ENCODE data around the gene KNG1.
"Not testable (repeated sequence)": the region's sequence is repeated elsewhere in the genome, so short reads cannot be mapped to it uniquely, and the experiment has no call there.

Gene KNG1

DNA sequence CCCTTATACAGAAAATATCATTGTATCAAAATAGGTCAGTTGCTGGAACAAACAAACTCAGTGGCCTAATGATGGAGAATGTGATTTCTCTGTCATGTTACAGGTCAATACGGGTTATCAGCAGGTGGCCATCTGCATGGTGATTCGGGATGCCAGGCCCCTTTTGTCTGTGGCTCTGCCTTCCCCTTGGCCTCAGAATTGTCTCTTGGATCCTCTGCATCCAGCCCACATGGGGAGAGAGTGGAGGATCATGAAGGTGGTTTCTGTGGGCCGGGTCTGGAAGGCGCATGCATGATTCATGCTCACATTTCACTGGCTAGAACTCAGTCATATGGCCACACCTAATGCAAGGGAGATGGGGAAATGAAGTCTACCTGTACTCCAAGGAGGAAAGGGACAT is 6.5 kb upstream of the KNG1 start:
- not testable (repeated sequence) for DNase-seq (ENCODE audit: low read depth)

DNA sequence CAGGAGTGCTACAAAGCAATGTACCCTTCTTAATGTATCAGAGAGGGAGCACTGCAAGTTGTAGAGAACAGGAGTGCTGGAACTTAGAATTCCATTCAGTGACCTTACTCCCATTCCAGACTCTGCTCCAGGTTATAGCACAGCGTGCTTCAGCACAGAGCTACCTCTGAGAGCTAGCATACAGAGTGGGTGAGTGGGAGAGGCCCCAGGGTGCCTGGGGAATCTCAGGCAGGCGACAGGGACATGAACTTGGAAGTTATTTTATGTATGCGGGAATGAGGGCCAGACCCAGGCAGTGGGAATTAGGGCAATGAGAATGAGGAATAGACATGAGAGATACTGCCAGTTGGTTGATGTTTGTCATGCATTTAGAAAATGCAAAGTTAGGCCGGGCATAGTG is 3.7 kb upstream of the KNG1 start:
- DNase-seq (ENCODE audit: low read depth) = no peak

DNA sequence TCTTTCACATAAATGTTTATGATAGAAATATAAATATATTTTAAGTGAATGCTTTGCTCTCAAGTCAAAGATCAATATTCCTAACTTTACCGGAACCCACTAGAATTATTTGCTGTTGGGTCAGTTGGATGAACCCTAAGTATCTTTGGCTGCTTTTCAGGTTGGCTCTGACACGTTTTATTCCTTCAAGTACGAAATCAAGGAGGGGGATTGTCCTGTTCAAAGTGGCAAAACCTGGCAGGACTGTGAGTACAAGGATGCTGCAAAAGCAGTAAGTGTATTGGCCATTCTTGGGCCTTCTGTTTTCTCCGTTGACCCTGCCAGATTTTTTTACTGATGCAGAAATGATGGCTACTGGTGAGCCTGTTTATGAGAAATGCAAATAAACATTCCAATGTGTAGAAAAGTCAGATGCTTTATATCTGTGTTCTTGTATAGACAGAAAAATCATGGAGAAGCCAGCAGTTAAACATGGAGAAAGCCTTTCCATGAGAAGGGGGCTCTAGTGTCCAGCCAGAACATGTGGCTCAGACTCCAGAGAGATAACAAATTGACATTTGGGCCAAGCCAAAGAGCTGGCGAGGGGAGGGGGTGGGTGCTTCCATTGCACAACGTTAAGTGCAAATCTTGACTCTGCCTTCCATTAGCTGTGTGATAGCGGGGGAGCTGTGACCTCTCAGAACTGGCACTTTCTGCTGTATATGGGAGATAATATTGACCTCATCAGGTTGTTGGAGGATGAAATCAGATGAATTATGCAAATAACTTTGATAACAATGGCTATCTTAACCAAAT is 3.0 kb downstream of the KNG1 start:
- DNase-seq (ENCODE audit: low read depth) = no peak

DNA sequence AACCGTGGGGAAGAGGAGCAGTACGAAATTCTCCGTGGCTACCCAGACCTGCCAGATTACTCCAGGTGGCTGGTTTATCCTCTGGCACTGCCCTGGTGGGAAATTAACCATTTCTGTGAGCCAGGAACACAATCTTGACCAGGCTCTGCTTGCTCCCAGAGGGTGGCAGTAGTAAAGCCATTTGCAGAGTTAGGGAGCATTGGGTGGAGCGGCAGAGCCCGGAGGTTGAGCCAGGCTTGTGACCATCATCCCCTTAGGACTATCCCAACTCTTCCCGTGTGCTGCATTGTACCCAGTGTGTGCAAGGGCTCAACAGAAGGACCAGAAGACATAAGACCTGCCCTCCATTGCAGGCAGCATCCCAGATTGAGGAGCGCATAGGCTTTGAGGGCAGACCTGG is 5.3 kb downstream of the KNG1 start:
- DNase-seq (ENCODE audit: low read depth) = no peak

DNA sequence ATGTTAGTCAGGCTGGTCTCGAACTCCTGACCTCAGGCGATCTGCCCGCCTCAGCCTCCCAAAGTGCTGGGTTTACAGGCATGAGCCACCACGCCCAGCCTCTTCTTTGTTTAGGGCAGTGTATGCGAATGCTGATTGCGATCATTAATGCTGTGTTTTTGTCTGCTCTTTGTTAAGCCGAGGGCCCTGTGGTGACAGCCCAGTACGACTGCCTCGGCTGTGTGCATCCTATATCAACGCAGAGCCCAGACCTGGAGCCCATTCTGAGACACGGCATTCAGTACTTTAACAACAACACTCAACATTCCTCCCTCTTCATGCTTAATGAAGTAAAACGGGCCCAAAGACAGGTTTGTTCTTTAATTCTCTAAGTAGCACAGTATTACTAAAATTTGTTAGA is 7.8 kb downstream of the KNG1 start:
- DNase-seq (ENCODE audit: low read depth) = no peak

DNA sequence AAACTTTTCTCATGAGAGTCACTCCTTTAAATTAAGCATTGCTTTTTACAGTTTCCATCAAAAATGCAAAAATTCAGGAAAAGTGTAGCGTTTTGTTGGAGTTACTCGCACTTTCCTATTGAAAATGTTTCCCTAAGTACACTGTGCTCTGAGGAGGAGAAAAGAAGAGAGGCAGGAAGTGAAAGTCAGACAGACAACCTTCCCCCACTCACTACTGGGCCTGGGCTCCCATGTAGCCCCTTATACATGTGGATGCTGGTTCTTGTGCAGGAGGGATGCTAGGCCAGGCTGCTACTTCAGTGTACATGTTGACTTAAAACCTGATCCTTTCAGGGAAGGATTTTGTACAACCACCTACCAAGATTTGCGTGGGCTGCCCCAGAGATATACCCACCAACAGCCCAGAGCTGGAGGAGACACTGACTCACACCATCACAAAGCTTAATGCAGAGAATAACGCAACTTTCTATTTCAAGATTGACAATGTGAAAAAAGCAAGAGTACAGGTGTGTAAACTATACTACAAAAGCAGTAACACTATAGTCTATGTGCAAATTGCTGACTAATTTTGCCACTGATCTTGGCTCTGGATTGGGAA is 15.1 kb downstream of the KNG1 start:
- DNase-seq (ENCODE audit: low read depth) = no peak

DNA sequence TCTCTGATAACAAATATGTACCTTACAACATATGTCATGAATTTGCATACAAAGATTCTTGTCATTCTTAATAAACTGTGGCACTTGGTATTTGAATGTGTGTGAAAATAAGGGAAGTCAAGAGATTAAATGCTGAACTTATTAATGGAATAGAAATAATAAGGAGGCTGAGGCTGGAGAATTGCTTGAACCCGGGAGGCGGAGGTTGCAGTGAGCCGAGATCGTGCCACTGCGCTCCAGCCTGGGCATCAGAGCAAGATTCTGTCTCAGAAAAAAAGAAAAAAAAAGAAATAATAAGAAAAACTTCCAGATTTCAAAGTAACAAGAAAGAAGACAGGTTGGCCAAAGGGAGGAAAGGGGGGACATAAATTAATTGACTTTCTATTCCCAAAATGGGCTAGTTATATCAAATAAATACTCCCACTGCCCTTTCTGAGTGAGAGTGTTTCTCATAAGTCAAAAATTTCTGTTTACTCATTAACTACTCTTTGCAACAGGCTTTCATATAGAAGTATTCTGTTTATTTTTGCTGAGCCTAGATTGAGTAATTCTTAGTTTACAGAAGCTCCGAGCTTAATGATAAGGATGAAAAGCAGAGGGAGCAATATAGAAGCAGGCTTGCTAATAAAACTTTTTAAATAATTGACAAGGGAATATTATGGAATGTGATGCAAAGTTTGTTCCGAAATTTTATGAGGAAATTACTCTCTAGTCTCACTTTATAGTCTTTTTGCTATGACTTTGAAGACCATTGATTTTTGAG is 25.6 kb downstream of the KNG1 start:
- no peak for DNase-seq (ENCODE audit: low read depth)

DNA sequence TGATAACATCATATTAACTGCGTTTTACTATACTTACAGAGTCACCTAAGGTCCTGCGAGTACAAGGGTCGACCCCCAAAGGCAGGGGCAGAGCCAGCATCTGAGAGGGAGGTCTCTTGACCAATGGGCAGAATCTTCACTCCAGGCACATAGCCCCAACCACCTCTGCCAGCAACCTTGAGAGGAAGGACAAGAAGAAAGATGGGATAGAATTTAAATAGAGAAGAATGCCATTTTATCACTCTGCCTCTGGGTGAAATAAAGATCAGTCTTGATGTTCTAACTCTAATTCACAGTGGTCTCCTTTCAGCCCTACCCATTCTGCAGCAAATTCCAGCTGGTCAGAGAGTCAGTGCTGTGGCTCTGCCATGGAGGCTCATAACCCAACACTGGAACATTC is 26.5 kb downstream of the KNG1 start:
- no peak for DNase-seq (ENCODE audit: low read depth)

DNA sequence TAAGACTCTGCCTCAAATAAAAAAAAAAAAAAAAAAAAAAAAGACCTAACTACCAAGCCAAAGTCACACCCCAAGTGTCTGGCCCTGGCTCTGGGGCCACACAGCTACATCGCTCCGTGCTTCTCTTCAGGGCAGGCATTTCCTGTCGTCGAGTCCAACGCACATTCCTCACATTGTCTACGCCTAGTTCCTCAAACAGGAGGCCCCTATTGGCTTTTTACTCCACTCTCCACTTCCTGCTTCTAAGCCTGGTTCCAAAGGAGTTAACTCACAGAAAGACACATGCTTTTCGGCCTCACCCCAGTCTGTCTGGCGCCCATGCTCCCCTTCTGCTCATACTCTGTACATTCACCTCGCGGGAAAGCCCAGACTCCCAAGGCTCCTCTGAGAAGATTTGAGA is 28.8 kb downstream of the KNG1 start:
- DNase-seq (ENCODE audit: low read depth) = no peak

DNA sequence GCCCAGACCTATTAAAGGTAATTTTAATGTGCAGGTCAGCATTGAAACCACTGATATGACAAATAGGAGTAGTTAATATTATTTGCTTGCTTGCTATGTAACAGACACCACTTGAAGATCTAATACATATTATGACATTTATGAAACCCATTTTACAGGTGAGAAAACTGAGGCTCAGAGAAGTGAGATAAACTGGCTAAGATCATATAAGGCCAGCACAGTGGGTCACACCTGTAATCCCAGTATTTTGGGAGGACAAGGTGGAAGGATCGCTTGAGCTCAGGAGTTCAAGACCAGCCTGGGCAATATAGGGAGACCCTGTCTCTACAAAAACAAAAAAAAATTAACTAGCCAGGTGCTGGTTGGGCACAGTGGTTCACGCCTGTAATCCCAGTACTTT is 33.2 kb downstream of the KNG1 start:
- no peak for DNase-seq (ENCODE audit: low read depth)

DNA sequence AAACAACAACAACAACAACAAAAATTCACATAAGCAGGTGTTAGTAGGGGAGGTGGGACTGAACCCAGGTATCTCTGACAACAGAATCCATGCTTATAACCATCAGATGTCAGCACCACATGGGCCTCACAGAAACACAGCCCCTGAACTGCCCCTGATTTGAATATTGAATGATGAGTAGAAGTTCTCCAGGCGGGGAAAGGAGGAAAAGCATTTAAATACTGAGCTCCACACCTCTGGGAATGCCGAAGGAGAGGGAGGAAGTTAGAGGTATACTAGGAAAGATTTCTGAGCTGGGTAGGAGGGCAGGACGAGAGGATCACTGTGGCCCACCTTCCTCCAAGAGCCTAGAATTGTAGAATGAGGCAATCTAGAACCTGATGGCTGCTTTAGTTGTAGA is 34.3 kb downstream of the KNG1 start:
- no peak for DNase-seq (ENCODE audit: low read depth)

DNA sequence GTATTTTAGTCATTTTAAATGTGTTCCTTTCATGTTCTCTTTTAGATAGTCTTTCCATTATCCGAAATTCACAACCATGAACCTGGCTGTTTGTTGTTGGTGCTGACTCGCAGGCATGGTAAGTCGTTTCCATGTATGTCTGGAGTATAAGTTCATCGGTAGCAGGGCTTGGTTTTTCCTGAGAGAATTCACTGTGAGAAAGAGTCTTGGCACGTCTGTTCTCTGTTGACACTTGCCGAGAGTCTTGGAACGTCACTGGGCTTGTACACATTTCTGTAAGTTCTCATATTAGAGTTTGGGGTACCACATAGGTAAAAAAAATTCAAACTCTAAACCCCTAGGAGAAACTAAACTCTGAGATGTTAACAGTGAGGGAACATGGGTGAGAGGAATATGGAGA is 36.8 kb downstream of the KNG1 start:
- no peak for DNase-seq (ENCODE audit: low read depth)

DNA sequence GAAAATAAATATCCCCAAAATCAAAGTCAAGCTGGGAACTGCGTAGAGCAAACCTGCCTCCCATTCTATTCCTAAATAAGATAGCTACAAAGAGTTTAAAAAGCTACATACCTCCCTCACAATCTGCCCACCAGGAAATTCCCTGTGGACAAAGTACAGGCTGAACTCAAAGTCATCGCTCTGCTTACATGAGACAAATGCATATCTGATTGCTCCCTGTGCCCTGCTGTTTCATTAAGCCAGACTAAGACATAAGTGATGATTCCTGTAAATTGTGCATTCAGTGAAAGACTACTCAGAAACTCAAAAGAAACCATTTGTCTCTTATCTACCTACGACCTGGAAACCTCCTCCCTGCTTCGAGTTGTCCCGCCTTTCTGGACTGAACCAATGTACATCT is 37.7 kb downstream of the KNG1 start:
- no peak for DNase-seq (ENCODE audit: low read depth)

DNA sequence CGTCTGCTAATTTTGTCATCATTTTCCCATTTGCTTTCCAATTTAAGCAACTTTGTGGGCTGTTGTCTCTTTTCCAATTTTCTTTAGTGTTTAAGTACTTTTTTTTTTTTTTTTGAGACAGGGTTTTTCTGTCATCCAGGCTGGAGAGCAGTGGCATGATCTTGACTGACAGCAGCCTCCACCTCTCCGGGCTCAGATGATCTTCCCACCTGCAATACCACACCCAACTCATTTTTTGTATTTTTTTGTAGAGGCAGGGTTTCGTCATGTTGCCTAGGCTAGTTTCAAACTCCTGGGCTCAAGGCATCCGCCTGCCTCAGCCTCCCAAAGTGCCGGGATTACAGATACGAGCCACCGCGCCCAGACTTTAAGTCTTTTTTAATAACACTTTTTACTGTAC is 40.1 kb downstream of the KNG1 start:
- no peak for DNase-seq (ENCODE audit: low read depth)

DNA sequence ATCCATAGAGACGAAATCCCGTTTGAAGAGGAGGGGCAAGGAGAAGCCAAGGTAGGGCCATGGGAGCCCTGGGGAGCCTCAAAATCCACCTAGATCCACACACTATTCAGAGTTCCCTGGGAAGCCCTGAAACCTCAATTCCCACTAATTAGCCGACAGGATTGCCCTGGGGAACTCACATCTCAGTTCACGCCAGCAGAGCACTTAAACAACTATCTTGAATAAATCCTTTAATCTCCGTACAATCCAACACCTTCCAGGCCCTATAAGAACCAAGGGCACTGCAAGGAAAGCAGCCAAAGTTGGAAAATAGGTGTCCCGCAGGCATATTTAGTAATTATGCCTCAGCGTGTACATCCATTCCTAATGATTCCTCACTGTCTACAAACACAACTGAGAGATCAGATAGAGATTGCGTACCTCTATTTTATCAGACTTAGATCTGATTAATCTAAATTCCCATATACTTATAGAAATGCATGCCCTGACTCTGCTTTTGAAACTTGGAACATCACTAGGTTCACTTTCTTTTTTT is 40.6 kb downstream of the KNG1 start:
- no peak for DNase-seq (ENCODE audit: low read depth)

DNA sequence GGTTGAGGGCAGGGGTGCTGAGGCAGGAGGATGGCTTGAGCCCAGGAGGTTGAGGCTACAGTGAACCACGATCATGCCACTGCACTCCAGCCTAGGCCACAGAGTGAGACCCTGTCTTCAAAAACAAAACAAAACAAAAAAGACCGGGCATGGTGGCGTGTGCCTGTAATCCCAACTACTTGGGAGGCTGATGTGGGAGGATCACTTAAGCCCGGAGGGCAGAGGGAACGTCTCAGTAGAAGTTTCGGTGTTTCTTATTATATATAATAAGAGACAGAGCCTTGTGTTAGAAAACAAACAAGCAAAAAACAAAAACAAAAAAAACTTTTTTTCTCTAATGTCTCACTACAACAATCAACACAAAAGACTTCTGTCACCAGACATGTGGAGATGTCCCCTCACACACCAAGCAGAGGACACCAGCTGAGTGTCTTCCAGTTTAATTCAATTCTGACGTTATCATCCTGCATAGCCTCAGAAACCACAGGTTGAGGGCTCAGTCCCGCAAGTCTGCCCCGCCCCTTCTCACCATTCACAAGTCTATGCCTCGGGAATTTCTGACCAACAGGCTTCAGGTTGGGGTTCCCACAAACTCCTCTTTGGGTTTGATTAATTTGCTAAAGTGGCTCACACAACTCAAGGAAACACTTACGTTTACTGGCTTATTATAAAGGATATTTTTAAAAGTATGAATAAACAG is 42.2 kb downstream of the KNG1 start:
- no peak for DNase-seq (ENCODE audit: low read depth)

DNA sequence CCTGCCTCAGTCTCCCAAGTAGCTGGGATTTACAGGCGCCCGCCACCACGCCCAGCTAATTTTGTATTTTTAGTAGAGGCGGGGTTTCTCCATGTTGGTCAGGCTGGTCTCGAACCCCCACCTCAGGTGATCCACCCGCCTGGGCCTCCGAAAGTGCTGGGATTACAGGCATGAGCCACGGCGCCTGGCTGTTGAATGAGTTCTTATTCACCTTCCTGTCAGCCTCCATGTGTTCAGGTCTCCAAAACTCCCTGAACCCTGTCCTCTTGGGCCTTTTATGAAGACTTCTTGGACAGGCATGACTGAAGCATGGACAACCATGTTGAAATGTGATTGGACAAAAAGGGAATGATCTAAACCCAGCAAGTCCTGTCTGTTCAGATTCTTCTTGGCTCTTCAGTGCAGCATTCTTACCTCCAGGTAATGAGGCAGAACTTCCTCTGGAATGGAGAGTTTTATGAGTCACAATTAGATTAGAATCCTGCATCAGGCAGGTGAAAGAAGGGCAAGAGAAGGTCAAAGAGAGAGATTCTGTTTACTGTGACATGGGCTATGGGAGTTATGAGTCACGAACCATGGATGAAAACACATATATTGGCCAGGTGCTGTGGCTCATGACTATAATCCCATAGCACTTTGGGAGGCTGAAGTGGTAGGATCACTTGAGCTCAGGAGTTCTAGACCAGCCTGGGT is 43.1 kb downstream of the KNG1 start:
- DNase-seq (ENCODE audit: low read depth) = no peak

DNA sequence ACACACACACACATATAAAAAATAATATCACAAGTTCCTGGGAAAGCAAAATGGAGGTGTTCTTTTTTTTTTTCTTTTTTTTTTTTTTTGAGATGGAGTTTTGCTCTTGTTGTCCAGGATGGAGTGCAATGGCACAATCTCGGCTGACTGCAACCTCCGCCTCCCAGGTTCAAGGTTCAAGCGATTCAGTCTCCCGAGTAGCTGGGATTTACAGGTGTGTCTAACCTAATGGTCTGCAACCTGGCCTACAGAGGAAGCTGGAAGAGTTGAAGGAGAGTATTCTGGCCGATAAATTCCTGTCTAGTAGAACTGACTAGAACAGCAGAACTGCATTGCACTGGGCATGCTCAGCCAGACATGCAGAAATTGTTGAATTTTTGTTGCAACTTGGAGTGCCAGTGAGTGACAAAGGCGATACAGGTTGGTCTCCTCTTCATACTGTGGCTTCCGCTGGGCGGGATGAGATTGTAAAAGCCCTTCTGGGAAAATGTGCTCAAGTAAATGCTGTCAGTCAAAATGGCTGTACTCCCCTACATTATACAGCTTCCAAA is 43.8 kb downstream of the KNG1 start:
- no peak for DNase-seq (ENCODE audit: low read depth)

DNA sequence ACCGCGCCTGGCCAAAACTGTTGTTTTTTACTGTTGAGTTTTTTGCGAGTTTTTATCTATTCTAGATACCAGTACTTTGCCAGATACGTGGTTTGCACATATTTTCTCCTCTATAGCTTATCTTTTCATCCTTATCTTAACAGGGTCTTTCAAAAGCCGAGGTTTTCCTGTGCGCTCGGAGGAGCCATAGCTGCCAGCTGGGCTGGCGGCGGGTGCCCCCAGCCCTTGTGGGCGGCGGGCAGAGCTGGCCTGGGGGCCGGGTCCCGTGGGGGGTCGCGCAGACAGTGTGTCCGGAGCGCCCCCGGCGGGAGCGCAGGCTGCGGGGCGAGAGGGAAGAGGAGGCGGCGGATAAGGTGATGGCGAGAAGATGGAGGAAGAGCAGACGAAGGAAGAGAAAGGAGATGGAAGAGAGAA is 55.1 kb downstream of the KNG1 start:
- no peak for DNase-seq (ENCODE audit: low read depth)

DNA sequence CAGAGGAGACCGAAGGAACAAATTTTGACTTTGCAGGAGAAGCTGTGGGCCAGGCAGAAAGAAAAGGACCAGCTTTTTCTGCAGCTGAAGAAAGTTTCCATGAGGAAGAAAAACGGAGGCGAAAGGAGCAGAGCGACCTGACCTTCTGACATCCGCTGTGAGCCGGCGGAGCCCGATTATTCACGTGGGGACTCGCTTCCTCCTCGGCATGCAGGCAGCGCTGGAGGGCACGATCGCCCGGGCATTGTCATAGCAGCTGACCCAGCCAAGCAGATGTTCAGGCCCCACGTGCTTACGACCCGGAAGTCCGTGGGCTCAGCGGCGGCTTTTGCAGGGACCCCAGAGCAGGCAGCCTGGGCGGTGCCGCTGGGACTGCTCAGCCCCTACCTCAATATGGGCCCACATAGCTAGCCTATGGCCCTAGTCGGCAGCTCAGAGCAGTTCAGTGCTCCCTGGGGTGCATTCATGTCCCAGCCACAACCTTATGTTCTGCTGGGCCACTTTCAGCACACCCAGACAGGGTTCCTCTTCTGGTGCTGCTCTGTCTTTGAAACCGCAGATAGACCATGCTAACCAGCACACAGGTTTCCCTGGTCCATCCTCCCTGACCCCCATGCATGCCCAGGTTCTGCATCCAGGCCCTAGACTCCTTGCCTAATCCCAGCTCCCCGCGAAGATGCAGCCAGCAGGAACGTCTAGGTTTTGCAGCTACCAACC is 55.7 kb downstream of the KNG1 start:
- peak; percentile 44 for DNase-seq (ENCODE audit: low read depth)

DNA sequence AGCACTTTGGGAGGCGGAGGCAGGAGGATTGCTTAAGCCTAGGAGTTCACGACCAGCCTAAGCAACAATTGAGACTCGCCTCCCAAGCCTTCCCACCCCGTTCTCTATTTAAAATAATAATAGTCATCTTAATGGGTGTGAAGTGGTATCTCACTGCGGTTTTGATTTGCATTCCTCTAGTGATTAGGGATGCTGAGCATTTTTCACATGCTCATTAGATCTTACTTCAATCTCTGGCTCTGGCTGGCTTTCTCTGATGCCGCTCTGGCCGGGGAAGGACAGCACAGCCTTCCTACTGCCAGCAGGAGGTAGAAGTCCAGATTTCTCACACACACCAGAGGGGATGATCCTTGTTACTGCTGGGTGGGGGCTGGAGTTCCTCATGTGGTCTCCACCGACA is 58.8 kb downstream of the KNG1 start:
- DNase-seq (ENCODE audit: low read depth) = no peak

All from activated T-cell treated with anti-CD3 and anti-CD28 coated beads for 1 hour (primary cell).